Ishikawa (cell line): ENCODE results near the gene GPRIN2.

Source experiments
- CEBPB ChIP-seq: IDR thresholded peaks from 2 replicates; pipeline ENCODE4 v1.6.1; 2012
- CREB1 ChIP-seq: IDR thresholded peaks from 2 replicates; pipeline ENCODE4 v1.6.1; 2012; ENCODE audit warnings: low read depth
- EGR1 ChIP-seq: IDR thresholded peaks from 2 replicates; pipeline ENCODE4 v1.6.1; 2012
- EP300 ChIP-seq: IDR thresholded peaks from 2 replicates; pipeline ENCODE4 v1.6.1; 2012; ENCODE audit warnings: borderline replicate concordance
- FOXM1 ChIP-seq: IDR thresholded peaks from 2 replicates; pipeline ENCODE4 v1.6.1; 2012; ENCODE audit warnings: low read depth, borderline replicate concordance
- NFIC ChIP-seq: IDR thresholded peaks from 2 replicates; pipeline ENCODE4 v1.6.1; 2012
- RAD21 ChIP-seq: IDR thresholded peaks from 2 replicates; pipeline ENCODE4 v1.6.1; 2012; ENCODE audit warnings: low read depth
- REST ChIP-seq: IDR thresholded peaks from 2 replicates; pipeline ENCODE4 v1.6.1; 2012; ENCODE audit warnings: low read depth, mild to moderate bottlenecking
- TAF1 ChIP-seq: IDR thresholded peaks from 2 replicates; pipeline ENCODE4 v1.6.1; 2012; ENCODE audit warnings: low read depth, mild to moderate bottlenecking
- TCF12 ChIP-seq: IDR thresholded peaks from 2 replicates; pipeline ENCODE4 v1.6.1; 2012; ENCODE audit warnings: low read depth
- TEAD4 ChIP-seq: IDR thresholded peaks from 2 replicates; pipeline ENCODE4 v1.6.1; 2012
- YY1 ChIP-seq: IDR thresholded peaks from 2 replicates; pipeline ENCODE4 v1.6.1; 2012; ENCODE audit warnings: low read depth
- ZBTB7A ChIP-seq: IDR thresholded peaks from 2 replicates; pipeline ENCODE4 v1.6.1; 2012; ENCODE audit warnings: low read depth
- TF ChIP-seq, protein P1 (sequence below): IDR thresholded peaks from 2 replicates; pipeline ENCODE4 v1.6.1; 2012
- TF ChIP-seq, protein P2 (sequence below): IDR thresholded peaks from 2 replicates; pipeline ENCODE4 v1.6.1; 2012

Gene GPRIN2

DNA sequence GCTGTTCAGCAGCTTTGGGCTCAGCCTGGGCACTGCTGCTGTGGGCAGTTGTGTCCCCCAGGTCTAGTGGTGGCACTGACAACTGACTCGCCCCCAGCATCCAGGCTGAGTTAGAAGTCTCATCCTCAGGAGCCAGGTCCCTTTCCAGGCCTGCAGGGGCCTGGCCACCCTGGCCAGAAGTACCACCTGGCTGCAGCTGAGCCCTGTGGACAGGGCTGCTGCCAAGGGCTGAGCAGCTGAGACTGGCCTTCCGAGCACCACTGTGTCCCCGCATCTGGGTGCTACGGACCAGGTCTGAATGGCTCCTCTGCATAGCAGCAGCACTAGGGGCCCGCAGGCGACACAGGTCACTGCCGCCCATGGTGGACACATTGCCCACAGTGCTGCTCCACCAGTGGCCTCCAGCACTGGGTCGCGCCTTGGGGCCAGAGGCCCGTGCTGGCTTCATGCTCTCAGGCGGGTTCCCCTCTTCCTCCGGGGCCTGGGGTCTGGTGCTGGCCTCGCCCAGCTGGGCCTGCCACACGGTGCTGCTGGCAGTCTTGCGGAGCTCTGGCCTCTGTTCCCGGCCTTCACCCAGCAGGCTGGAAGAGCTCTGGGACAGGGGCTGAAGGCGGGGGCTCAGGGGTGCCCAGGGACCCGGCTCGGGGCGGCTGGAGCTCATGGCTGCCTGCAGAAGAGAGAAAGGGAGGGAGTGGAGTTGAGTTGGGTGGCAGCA lies 6.2 kb downstream of the GPRIN2 start:
- TF ChIP-seq FOXM1 (no peak), NFIC (no peak), CREB1 (no peak), TAF1 (no peak), RAD21 (no peak), TEAD4 (no peak), YY1 (no peak)
- TF ChIP-seq, protein P1, sequence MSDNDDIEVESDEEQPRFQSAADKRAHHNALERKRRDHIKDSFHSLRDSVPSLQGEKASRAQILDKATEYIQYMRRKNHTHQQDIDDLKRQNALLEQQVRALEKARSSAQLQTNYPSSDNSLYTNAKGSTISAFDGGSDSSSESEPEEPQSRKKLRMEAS: no peak

- no peak for TF ChIP-seq NFIC
- no peak for TF ChIP-seq CEBPB
Observed at GRCh38 chr10:46549171-46550075, 7.0 kb downstream of the GPRIN2 start.

DNA sequence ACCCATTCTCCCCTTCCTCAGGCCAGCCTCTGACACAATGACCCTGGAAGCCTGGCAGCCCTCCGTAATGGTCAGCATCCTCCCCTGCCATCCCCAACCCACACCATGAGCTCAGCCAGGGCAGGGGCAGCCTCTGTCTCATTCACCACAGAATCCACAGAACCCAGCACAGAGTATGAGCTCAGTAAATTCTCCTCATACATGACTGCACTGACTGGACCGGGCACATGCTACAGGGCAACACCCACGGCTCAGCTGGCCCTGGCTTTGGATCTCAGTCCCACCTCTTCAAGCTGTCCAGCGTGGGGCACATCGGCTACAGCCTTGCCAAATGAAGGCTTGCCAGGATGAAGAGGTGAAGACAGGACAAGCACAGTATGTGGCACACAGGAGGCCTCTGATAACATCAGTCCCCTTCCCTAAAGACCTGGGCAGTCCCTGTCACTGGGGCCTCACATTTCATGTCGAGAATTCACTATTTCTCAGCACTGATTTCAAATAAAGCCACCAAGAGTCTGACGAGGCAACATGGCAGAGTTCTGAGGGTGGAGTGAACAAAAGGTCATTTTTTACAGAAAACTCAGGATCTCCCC lies 7.9 kb downstream of the GPRIN2 start:
- no peak for TF ChIP-seq REST
- no peak for TF ChIP-seq EGR1
- no peak for TF ChIP-seq ZBTB7A
- TF ChIP-seq TEAD4: no peak
- TF ChIP-seq YY1: no peak
- TF ChIP-seq, protein P2, sequence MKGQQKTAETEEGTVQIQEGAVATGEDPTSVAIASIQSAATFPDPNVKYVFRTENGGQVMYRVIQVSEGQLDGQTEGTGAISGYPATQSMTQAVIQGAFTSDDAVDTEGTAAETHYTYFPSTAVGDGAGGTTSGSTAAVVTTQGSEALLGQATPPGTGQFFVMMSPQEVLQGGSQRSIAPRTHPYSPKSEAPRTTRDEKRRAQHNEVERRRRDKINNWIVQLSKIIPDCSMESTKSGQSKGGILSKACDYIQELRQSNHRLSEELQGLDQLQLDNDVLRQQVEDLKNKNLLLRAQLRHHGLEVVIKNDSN: no peak
- TF ChIP-seq NFIC: no peak
- TF ChIP-seq EP300: no peak
- no peak for TF ChIP-seq RAD21
- TF ChIP-seq TCF12: no peak
- no peak for TF ChIP-seq TAF1
- no peak for TF ChIP-seq CEBPB
- TF ChIP-seq, protein P1: no peak
- no peak for TF ChIP-seq CREB1
- no peak for TF ChIP-seq FOXM1

GRCh38 chr10:46547541-46548497 lies 8.6 kb downstream of the GPRIN2 start:
- TF ChIP-seq, protein P2: no peak
- TF ChIP-seq CREB1: no peak
- TF ChIP-seq EP300: no peak
- no peak for TF ChIP-seq TCF12
- no peak for TF ChIP-seq YY1
- TF ChIP-seq CEBPB: no peak
- TF ChIP-seq FOXM1: no peak
- no peak for TF ChIP-seq NFIC
- no peak for TF ChIP-seq TEAD4
- no peak for TF ChIP-seq TAF1
- TF ChIP-seq ZBTB7A: no peak
- TF ChIP-seq REST: no peak
- no peak for TF ChIP-seq RAD21
- no peak for TF ChIP-seq EGR1
- TF ChIP-seq, protein P1: no peak
